IMR-90 (cell line): Measurements from ENCODE around the gene NAGLU. TPM values are rescaled to one million over a fixed set of nuclear protein-coding genes. Genes with fewer than 3 reads are reported as not detected.

Experiments used
- ATAC-seq: fragments of 200-7000 bp; cut with Tn5 transposase; 2 replicates; pipeline ENCODE4 v1.9.1; 2020; ENCODE audit warnings: low read depth, mild to moderate bottlenecking, moderate library complexity
- BruUV-seq: library from RNA; stranded (reverse); fragments of 400-500 nt; replicated peaks from 2 replicates; lab custom pipeline; 2021; lab: Mats Ljungman, UMichigan
- CTCF ChIA-PET: fragments of 300-600 bp; formaldehyde crosslinking; extraction: SDS; loops from one replicate; lab custom pipeline; 2021; ENCODE audit warnings: antibody characterized with exemption; lab: Yijun Ruan, JAX
- POLR2A ChIA-PET: fragments of 300-600 bp; sonication (Branson Sonifier 250); formaldehyde crosslinking; loops from one replicate; lab custom pipeline; 2022; ENCODE audit warnings: antibody characterized with exemption; ENCODE audit not compliant: unreplicated experiment; lab: Charles Lee
- DNase-seq: peaks from one replicate; pipeline ENCODE4 v3.0.0; 2013
- H2AFZ ChIP-seq: replicated peaks from 2 replicates; pipeline ENCODE3; 2013; ENCODE audit warnings: low read length, mild to moderate bottlenecking; ENCODE audit not compliant: poor library complexity
- H2AK5ac ChIP-seq: 2 replicates; pipeline ENCODE4 v1.6.1; 2013; ENCODE audit warnings: low read depth, low read length, inconsistent platforms
- H2AK9ac ChIP-seq: replicated peaks from 2 replicates; pipeline ENCODE3; 2013; ENCODE audit warnings: mild to moderate bottlenecking, low read depth, low read length, moderate library complexity; ENCODE audit not compliant: poor library complexity
- H2BK120ac ChIP-seq: 2 replicates; pipeline ENCODE4 v1.6.1; 2013; ENCODE audit warnings: low read depth, low read length, inconsistent platforms
- H2BK15ac ChIP-seq: 3 replicates; pipeline ENCODE4 v1.6.1; 2013; ENCODE audit warnings: low read depth, low read length, inconsistent platforms
- H2BK20ac ChIP-seq: 2 replicates; pipeline ENCODE4 v1.6.1; 2013; ENCODE audit warnings: low read depth, mild to moderate bottlenecking, inconsistent platforms, low read length, moderate library complexity
- H2BK5ac ChIP-seq: 2 replicates; pipeline ENCODE4 v1.6.1; 2013; ENCODE audit warnings: mild to moderate bottlenecking, low read depth, low read length, inconsistent platforms; ENCODE audit not compliant: poor library complexity, severe bottlenecking
- H3K14ac ChIP-seq: replicated peaks from 2 replicates; pipeline ENCODE4 v1.6.1; 2013; ENCODE audit warnings: low read depth, low read length, inconsistent platforms
- H3K18ac ChIP-seq: 2 replicates; pipeline ENCODE4 v1.6.1; 2013; ENCODE audit warnings: low read depth, low read length, control low read depth
- H3K23ac ChIP-seq: 2 replicates; pipeline ENCODE4 v1.6.1; 2013; ENCODE audit warnings: low read depth, low read length, inconsistent platforms
- H3K27ac ChIP-seq: 2 replicates; pipeline ENCODE4 v1.5.1; 2013; ENCODE audit warnings: mild to moderate bottlenecking, control low read depth, low read length; ENCODE audit not compliant: insufficient read depth
- H3K27me3 ChIP-seq: 2 replicates; pipeline ENCODE4 v1.6.1; 2013; ENCODE audit warnings: low read length; ENCODE audit not compliant: control insufficient read depth, insufficient read depth
- H3K36me3 ChIP-seq: 2 replicates; pipeline ENCODE4 v1.6.1; 2013; ENCODE audit warnings: low read length, mixed read lengths; ENCODE audit not compliant: control insufficient read depth, insufficient read depth
- H3K4ac ChIP-seq: 2 replicates; pipeline ENCODE4 v1.6.1; 2013; ENCODE audit warnings: low read depth, low read length, inconsistent platforms
- H3K4me1 ChIP-seq: 2 replicates; pipeline ENCODE4 v1.6.1; 2013; ENCODE audit warnings: low read length, mixed read lengths; ENCODE audit not compliant: control insufficient read depth, insufficient read depth
- H3K4me2 ChIP-seq: 2 replicates; pipeline ENCODE4 v1.6.1; 2013; ENCODE audit warnings: low read depth, mild to moderate bottlenecking, control low read depth, low read length, moderate library complexity
- H3K4me3 ChIP-seq: 2 replicates; pipeline ENCODE4 v1.5.1; 2013; ENCODE audit warnings: low read depth, mild to moderate bottlenecking, control low read depth, low read length, moderate library complexity; ENCODE audit not compliant: insufficient read depth
- H3K56ac ChIP-seq: 2 replicates; pipeline ENCODE4 v1.6.1; 2013; ENCODE audit warnings: low read length, inconsistent platforms; ENCODE audit not compliant: insufficient read depth; ENCODE audit errors: extremely low read depth
- H3K79me1 ChIP-seq, 2 experiments: 2 replicates each; pipeline ENCODE4 v1.6.1; 2013; ENCODE audit warnings: low read length in 2 of 2, inconsistent platforms in 1 of 2, low read depth in 1 of 2
- H3K9ac ChIP-seq: 2 replicates; pipeline ENCODE4 v1.6.1; 2013; ENCODE audit warnings: low read depth, low read length, control low read depth
- H3K9me1 ChIP-seq: 2 replicates; pipeline ENCODE4 v1.6.1; 2013; ENCODE audit warnings: low read length, inconsistent platforms; ENCODE audit not compliant: insufficient read depth
- H3K9me3 ChIP-seq: 2 replicates; pipeline ENCODE4 v1.6.1; 2013; ENCODE audit warnings: low read length; ENCODE audit not compliant: control insufficient read depth, insufficient read depth
- H4K20me1 ChIP-seq: 2 replicates; pipeline ENCODE4 v1.6.1; 2013; ENCODE audit warnings: low read length, inconsistent platforms; ENCODE audit not compliant: insufficient read depth
- H4K5ac ChIP-seq: 2 replicates; pipeline ENCODE4 v1.6.1; 2013; ENCODE audit warnings: mild to moderate bottlenecking, low read depth, low read length, control low read depth
- H4K8ac ChIP-seq, 2 experiments: 2 replicates each; pipeline ENCODE4 v1.6.1; 2013; ENCODE audit warnings: low read depth in 2 of 2, low read length in 2 of 2, control low read depth in 1 of 2, inconsistent platforms in 1 of 2
- H4K91ac ChIP-seq: 2 replicates; pipeline ENCODE4 v1.6.1; 2013; ENCODE audit warnings: low read depth, low read length, inconsistent platforms; ENCODE audit not compliant: insufficient read depth
- BHLHE40 ChIP-seq: fragments of 150-350 bp; IDR thresholded peaks from 2 replicates; pipeline ENCODE4 v1.6.1; 2016; ENCODE audit warnings: mild to moderate bottlenecking, low read depth, low read length
- CEBPB ChIP-seq: IDR thresholded peaks from 2 replicates; pipeline ENCODE4 v1.6.1; 2012; ENCODE audit warnings: low read depth, low read length, improper control_type of control experiment
- CHD1 ChIP-seq: IDR thresholded peaks from 2 replicates; pipeline ENCODE4 v1.6.1; 2012; ENCODE audit warnings: low read depth, low read length, improper control_type of control experiment
- FOS ChIP-seq: fragments of 150-350 bp; IDR thresholded peaks from 2 replicates; pipeline ENCODE4 v1.6.1; 2016; ENCODE audit warnings: low read depth, low read length
- MXI1 ChIP-seq: IDR thresholded peaks from 2 replicates; pipeline ENCODE4 v1.6.1; 2012; ENCODE audit warnings: low read depth, mild to moderate bottlenecking, low read length, moderate library complexity, borderline replicate concordance
- POLR2A ChIP-seq: IDR thresholded peaks from 2 replicates; pipeline ENCODE4 v1.6.1; 2012; ENCODE audit warnings: mild to moderate bottlenecking, low read depth, low read length
- RAD21 ChIP-seq: IDR thresholded peaks from 2 replicates; pipeline ENCODE4 v1.6.1; 2012; ENCODE audit warnings: low read length, improper control_type of control experiment
- RCOR1 ChIP-seq: IDR thresholded peaks from 2 replicates; pipeline ENCODE4 v1.6.1; 2012; ENCODE audit warnings: mild to moderate bottlenecking, low read length, improper control_type of control experiment; ENCODE audit not compliant: insufficient replicate concordance
- SMC3 ChIP-seq: fragments of 150-350 bp; IDR thresholded peaks from 2 replicates; pipeline ENCODE4 v1.6.1; 2016; ENCODE audit warnings: low read depth, mild to moderate bottlenecking, antibody characterized with exemption, low read length, moderate library complexity
- WGBS, 2 experiments: methylation state at CpG; one replicate each; pipeline versions ENCODE4 v1.1.5 to v1.1.7; 2013; ENCODE audit warnings: missing lambda C conversion rate in 2 of 2; ENCODE audit not compliant: insufficient read length in 1 of 2; ENCODE audit errors: extremely low coverage in 2 of 2; 5-methylcytosine and 5-hydroxymethylcytosine counted together
- dilution Hi-C: fragments of 300-500 bp; cut with HindIII; formaldehyde crosslinking; loops from one replicate; pipeline ENCODE4 v1.14.3; 2018; ENCODE audit warnings: low sequenced_read_pairs; ENCODE audit not compliant: unreplicated experiment
- in situ Hi-C: fragments of 300-500 bp; cut with MboI; formaldehyde crosslinking; loops from 3 replicates; pipeline ENCODE4 v1.14.3; 2019; ENCODE audit warnings: low sequenced_read_pairs, inconsistent platforms, mixed read lengths
- intact Hi-C: fragments of 100-400 bp; cut with micrococcal nuclease; formaldehyde crosslinking; loops from 2 replicates; pipeline ENCODE4 v1.10.0; 2022
- polyA plus RNA-seq, 3 experiments: library from polyadenylated mRNA; depleted of rRNA; stranded (reverse); fragments of >200 nt; gene quantifications; 2 replicates each; pipeline ENCODE4 v1.2.3, GENCODE V29; 2012; ENCODE audit warnings: low replicate concordance in 1 of 3
- total RNA-seq: library from RNA; depleted of rRNA; stranded (reverse); fragments of >200 nt; gene quantifications from 2 replicates; pipeline ENCODE4 v1.2.3, GENCODE V29; 2012
- TF ChIP-seq, protein P1 (sequence below): fragments of 150-350 bp; IDR thresholded peaks from 2 replicates; pipeline ENCODE4 v1.6.1; 2016; ENCODE audit warnings: low read depth, mild to moderate bottlenecking, low read length, moderate library complexity, borderline replicate concordance

NAGLU gene
- total and polyA plus RNA-seq, 2 of the 4 experiments (the other 2 are of a cell fraction), result 6.5 to 29.2 TPM

DNA sequence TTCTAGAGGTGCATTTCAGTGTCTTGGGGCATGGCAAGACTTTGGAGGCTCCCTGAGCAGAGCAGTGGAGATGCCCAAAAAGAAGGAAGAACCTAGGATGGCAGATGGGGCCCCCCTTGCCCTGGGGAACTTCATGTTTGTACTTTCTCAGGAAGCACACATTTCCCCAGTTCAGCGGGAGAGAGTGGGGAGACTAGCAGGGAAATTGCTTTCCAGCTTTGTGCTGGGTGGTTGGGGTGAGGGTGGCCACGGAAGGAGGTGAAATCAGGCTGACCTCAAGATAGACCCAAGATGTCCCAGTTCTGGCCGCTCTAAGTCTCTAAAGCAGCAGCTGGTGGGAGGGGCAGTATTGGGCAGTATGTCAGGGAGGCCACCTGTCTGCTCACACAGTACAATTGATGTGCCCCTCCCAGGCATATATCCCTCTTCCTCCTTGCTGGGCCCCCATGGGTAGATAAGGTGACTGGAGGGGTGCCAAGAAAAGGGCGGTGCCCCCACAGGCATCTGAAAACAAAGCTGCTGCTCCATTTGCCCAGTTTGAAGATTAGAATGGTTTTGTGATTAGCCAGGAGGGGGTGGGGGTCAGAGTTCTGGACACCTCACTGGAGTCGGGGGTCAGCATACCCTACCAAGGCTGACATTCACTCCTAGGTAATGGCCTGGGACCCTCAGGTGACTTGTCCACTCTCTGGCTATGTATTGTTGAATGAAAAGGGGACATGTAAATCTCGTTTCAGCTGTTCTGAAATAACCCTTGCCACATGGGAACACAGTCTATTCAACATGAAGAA lies 17.1 kb upstream of the NAGLU start:
- Histone ChIP-seq H3K9me3 (no peaks in the 10 kb centered on the region), H3K9me1 (peaks cover 35% of the 10 kb centered on the region), H2AK9ac (peak overlapping the region; percentile 99), H4K8ac (peak overlapping the region; percentile 98 to 100), H2AFZ (peak overlapping the region; percentile 77), H4K91ac (peak overlapping the region; percentile 100), H3K4ac (peak overlapping the region; percentile 100), H3K23ac (peak overlapping the region; percentile 100), H2AK5ac (peak overlapping the region; percentile 99), H2BK20ac (peak overlapping the region; percentile 99), H3K18ac (peak overlapping the region; percentile 99), H3K27ac (peak overlapping the region; percentile 99), H2BK120ac (peak overlapping the region; percentile 100), H4K20me1 (no peaks in the 10 kb centered on the region; the same call in 1 of the 2 replicates), H3K9ac (peak overlapping the region; percentile 70), H4K5ac (peak overlapping the region; percentile 98), H3K36me3 (peaks cover 2% of the 10 kb centered on the region; the same call in 1 of the 2 replicates), H3K79me1 (peaks cover 9 to 63% of the 10 kb centered on the region in 2 experiments; a peak in 3 of 4 replicates), H3K4me1 (peaks cover 66% of the 10 kb centered on the region), H3K56ac (peak overlapping the region; percentile 99), H3K27me3 (no peaks in the 10 kb centered on the region), H2BK15ac (peak overlapping the region; percentile 100), H3K4me2 (peak overlapping the region; percentile 25), H3K14ac (peak overlapping the region; percentile 99), H3K4me3 (no peak overlapping the region), H2BK5ac (peak overlapping the region; percentile 99)
- no peak for TF ChIP-seq BHLHE40
- TF ChIP-seq, protein P1, sequence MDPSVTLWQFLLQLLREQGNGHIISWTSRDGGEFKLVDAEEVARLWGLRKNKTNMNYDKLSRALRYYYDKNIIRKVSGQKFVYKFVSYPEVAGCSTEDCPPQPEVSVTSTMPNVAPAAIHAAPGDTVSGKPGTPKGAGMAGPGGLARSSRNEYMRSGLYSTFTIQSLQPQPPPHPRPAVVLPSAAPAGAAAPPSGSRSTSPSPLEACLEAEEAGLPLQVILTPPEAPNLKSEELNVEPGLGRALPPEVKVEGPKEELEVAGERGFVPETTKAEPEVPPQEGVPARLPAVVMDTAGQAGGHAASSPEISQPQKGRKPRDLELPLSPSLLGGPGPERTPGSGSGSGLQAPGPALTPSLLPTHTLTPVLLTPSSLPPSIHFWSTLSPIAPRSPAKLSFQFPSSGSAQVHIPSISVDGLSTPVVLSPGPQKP, result no peak
- TF ChIP-seq CHD1, result no peak
- no peak for TF ChIP-seq SMC3
- no peak for TF ChIP-seq POLR2A
- TF ChIP-seq RCOR1, result no peak
- no peak for TF ChIP-seq RAD21
- TF ChIP-seq FOS, result no peak
- TF ChIP-seq CEBPB, result no peak
- no peak for TF ChIP-seq MXI1
- no peak for DNase-seq
- no peak for ATAC-seq
- dilution Hi-C loops, result no loop called here
- ChIA-PET CTCF (interaction anchor here (0.5 to 2.8 kb wide), 4 partner anchors 8 to 196 kb away, joined by 3 to 14 read pairs (median 4); no protein-coding TSS in a partner anchor), POLR2A (interaction anchor here (0.6 to 4.2 kb wide), 3 partner anchors 8 to 176 kb away, joined by 3 to 17 read pairs (median 4); partner anchors contain the start of gene CAVIN1)
- in situ Hi-C loops, result no loop called here
- BruUV-seq, result no TSS peak
- intact Hi-C loops, result loop anchor here (5.0 kb wide), 1 partner anchor 112 kb away; no protein-coding TSS in a partner anchor
- WGBS, 2 experiments, result 0% methylated on average over 1 of the region's 6 CpGs; no CpG with 5 or more reads in 1 of the 2 experiments
